AG04450 (cell line): ENCODE results near the gene POLD2. TPM values are rescaled to one million over a fixed set of nuclear protein-coding genes. Genes with fewer than 3 reads are reported as not detected.

ENCODE experiments used
- CTCF ChIA-PET: fragments of 300-600, 350-600 bp; formaldehyde crosslinking; extraction: SDS; loops from one replicate; lab custom pipeline; 2022; ENCODE audit warnings: antibody characterized with exemption, inconsistent platforms; lab: Charles Lee
- POLR2A ChIA-PET: fragments of 350-600 bp; formaldehyde crosslinking; extraction: SDS; loops from one replicate; lab custom pipeline; 2021; ENCODE audit warnings: antibody characterized with exemption, inconsistent platforms; lab: Yijun Ruan, JAX
- DNase-seq: peaks from one replicate; pipeline ENCODE4 v3.0.0-alpha.2; 2011; ENCODE audit warnings: low read depth, low spot score
- H3K27ac ChIP-seq: one replicate; pipeline ENCODE4 v1.5.1; 2012; ENCODE audit warnings: low read depth, low read length, control low read depth
- H3K27me3 ChIP-seq: one replicate; pipeline ENCODE4 v1.6.0; 2012; ENCODE audit warnings: low read length; ENCODE audit not compliant: control insufficient read depth, insufficient read depth
- H3K4me3 ChIP-seq: 2 replicates; pipeline ENCODE4 v1.5.1; 2011; ENCODE audit warnings: mild to moderate bottlenecking, low read depth, low read length, control low read depth
- H3K9me3 ChIP-seq: 2 replicates; pipeline ENCODE4 v1.5.1; 2012; ENCODE audit warnings: low read length; ENCODE audit not compliant: control insufficient read depth, insufficient read depth
- polyA plus RNA-seq: library from polyadenylated mRNA; depleted of rRNA; stranded (reverse); fragments of >200 nt; gene quantifications from 2 replicates; pipeline ENCODE4 v1.2.3, GENCODE V29; 2011
- TF ChIP-seq, protein P1 (sequence below): IDR thresholded peaks from 2 replicates; pipeline ENCODE4 v1.5.1; 2011; ENCODE audit warnings: low read depth, low read length, control low read depth, inconsistent platforms

POLD2 gene
- polyA plus RNA-seq, 1 experiment: 64.8 TPM

DNA sequence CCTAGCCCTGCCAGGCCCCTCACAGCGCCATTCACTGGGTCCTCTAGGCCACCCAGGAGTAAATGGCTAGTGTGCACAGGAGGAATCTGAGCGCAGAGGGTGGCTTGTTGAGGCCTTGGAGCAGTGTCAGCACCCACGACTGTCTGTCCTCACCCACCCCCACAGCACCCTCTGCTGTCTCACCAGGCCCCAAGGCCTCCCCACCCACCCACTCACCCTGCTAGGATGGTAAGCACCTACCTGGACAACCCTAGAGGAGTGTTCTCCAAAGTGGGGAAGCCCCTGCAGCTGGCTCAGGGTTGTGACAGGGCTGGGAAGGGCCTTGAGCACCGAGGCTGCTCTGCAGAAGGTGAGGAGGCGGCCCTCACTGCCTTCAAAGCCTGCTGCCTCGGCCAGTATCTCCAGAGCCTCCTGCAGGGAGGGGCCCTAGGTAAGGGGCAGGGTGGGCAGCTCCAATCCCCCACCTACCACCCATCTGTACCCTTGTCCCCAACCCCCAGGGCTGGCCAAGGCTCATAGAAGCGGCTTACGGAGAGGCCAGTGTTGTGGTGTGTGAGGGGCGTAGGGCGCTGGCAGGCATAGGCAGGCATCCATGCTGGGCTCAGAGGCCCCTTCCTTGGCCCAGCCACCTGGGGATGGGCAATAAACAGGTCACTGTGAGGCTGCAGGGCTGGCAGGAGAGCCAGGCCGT, 43.9 kb downstream of the POLD2 start:
- Histone ChIP-seq H3K27ac (no peak overlapping the region), H3K9me3 (no peaks in the 10 kb centered on the region; the same call in 1 of the 2 replicates), H3K4me3 (no peak overlapping the region), H3K27me3 (no peaks in the 10 kb centered on the region)
- CTCF ChIA-PET: no interaction called here
- TF ChIP-seq, protein P1, sequence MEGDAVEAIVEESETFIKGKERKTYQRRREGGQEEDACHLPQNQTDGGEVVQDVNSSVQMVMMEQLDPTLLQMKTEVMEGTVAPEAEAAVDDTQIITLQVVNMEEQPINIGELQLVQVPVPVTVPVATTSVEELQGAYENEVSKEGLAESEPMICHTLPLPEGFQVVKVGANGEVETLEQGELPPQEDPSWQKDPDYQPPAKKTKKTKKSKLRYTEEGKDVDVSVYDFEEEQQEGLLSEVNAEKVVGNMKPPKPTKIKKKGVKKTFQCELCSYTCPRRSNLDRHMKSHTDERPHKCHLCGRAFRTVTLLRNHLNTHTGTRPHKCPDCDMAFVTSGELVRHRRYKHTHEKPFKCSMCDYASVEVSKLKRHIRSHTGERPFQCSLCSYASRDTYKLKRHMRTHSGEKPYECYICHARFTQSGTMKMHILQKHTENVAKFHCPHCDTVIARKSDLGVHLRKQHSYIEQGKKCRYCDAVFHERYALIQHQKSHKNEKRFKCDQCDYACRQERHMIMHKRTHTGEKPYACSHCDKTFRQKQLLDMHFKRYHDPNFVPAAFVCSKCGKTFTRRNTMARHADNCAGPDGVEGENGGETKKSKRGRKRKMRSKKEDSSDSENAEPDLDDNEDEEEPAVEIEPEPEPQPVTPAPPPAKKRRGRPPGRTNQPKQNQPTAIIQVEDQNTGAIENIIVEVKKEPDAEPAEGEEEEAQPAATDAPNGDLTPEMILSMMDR: no peak
- no peak for DNase-seq
- POLR2A ChIA-PET: no interaction called here

DNA sequence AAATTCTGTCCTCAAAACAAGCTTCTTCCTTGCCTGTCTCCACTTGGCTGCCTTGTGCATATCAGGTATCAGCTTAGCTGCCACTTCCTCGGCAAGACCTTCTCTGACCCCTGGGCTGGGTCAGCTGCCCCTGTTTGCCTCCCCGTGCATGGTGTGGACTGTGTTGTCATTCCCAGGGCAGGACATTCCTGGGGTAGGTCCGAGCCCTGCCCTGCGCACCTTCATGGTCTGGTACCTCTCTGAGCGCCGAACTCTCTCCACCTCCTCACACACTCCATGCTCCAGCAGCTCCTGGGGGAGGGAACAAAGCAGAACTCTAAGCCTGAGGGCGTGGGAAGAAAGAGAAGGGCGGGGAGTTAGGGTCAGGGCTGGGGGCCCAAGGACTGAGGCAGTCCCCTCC, 44.8 kb downstream of the POLD2 start:
- ChIA-PET POLR2A (no interaction called here), CTCF (no interaction called here)
- TF ChIP-seq, protein P1: no peak
- H3K27me3 ChIP-seq: no peaks in the 10 kb centered on the region
- no peak for DNase-seq
- H3K27ac ChIP-seq: no peak overlapping the region
- H3K4me3 ChIP-seq: no peak overlapping the region
- H3K9me3 ChIP-seq: no peaks in the 10 kb centered on the region; the same call in 1 of the 2 replicates

DNA sequence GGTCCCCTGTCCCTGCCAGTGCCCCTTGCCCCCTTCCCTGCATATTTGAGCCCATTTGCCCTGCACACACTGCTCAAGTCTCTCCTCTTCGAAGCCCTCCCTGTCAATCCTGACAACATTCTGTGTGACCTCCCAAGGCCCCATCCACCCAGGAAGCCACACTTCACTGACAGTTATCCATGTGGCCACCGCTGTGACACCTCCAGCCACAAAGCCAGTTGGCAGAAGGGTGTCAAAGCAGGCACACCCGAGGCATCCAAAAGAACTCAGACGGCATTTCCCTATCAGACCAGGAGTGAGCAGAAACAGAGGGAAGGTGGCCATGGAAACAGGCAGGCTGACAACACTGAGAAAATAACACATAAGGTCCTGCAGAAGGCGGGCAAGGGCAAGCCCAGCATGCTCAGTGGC, 45.7 kb downstream of the POLD2 start:
- Histone ChIP-seq H3K27me3 (no peaks in the 10 kb centered on the region), H3K4me3 (no peak overlapping the region), H3K27ac (no peak overlapping the region), H3K9me3 (no peaks in the 10 kb centered on the region; the same call in 1 of the 2 replicates)
- TF ChIP-seq, protein P1: no peak
- ChIA-PET POLR2A (no interaction called here), CTCF (no interaction called here)
- DNase-seq: no peak

DNA sequence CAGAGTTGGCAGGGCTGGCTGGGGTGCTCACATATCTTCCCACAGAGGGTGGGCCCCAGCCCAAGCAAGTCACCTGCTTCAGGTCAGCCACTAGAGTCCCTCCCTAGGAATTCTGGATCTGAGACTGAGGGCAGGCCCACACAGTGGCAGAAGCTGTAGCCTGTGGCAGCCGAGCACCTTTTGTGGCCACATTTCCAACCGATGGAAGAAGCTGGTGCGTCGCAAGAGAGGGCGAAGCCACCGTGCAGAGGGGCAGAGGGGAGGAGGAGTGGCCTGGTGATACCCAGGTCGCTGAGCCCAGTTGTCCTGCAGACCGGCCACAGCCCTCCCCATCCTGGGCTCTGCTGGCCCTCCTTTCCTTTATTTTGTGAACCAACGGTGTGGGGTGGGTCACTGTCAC, 46.3 kb downstream of the POLD2 start:
- no peak overlapping the region for H3K27ac ChIP-seq
- H3K4me3 ChIP-seq: no peak overlapping the region
- DNase-seq: no peak
- TF ChIP-seq, protein P1: no peak
- no peaks in the 10 kb centered on the region; the same call in 1 of the 2 replicates for H3K9me3 ChIP-seq
- POLR2A ChIA-PET: no interaction called here
- H3K27me3 ChIP-seq: no peaks in the 10 kb centered on the region
- CTCF ChIA-PET: no interaction called here

DNA sequence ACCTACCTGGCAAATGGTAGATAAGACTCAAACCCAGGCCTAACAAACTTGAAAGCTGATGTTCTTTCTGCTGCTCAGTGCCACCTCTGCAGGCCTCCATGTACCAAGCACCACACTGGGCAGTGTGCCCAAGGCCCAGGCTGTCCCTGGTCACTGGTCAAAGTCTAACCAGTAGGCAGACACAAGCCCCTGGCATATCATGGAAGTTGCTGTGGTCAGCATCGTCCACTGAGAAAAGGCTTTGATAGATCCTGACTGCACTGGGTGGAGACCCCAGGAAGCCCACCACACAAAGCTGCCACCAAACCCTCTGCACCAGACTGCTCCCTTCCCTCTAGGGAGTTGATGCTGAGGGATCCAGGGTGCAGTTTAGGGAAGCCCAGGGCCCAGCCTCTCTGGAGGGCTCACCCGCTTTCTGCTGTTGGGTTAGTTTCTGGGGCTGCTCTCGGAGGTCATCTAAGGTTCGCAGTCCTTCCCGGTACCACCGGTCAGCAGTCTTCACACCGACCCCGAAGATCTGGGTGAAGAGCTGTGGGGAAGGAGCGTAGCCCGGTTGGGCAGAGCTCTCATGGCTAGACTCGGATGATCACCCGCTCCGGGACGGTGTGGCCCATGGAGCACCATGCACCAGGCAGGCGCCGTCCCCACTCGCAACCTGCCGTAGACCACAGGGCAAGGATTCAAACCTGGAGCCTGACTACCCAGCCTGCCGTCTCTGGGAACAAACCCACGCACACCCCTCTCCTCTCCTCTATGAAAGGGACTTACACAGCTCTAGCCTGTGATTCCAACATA, 47.0 kb downstream of the POLD2 start:
- DNase-seq: no peak
- ChIA-PET CTCF (no interaction called here), POLR2A (interaction anchor here (0.6 kb wide), 1 partner anchor 12 kb away, joined by 5 read pairs; no protein-coding TSS in a partner anchor)
- Histone ChIP-seq H3K27me3 (no peaks in the 10 kb centered on the region), H3K27ac (no peak overlapping the region), H3K4me3 (no peak overlapping the region), H3K9me3 (no peaks in the 10 kb centered on the region; the same call in 1 of the 2 replicates)
- TF ChIP-seq, protein P1: no peak
